HL-60 (cell line): ENCODE measurements around the gene SRMS.

Experiments used
- POLR2AphosphoS5 ChIP-seq: IDR thresholded peaks from 2 replicates; pipeline ENCODE4 v1.6.1; 2012; ENCODE audit warnings: low read depth
- SPI1 ChIP-seq: IDR thresholded peaks from 2 replicates; pipeline ENCODE4 v1.6.1; 2012; ENCODE audit warnings: low read depth, mild to moderate bottlenecking, borderline replicate concordance
- TF ChIP-seq, protein P1 (sequence below): IDR thresholded peaks from one replicate; pipeline ENCODE4 v1.5.1; 2011; ENCODE audit warnings: low read length, control low read depth, inconsistent platforms; ENCODE audit not compliant: insufficient read depth
- TF ChIP-seq, protein P2 (sequence below): IDR thresholded peaks from 2 replicates; pipeline ENCODE4 v1.6.1; 2012; ENCODE audit warnings: low read depth; ENCODE audit not compliant: insufficient replicate concordance

DNA sequence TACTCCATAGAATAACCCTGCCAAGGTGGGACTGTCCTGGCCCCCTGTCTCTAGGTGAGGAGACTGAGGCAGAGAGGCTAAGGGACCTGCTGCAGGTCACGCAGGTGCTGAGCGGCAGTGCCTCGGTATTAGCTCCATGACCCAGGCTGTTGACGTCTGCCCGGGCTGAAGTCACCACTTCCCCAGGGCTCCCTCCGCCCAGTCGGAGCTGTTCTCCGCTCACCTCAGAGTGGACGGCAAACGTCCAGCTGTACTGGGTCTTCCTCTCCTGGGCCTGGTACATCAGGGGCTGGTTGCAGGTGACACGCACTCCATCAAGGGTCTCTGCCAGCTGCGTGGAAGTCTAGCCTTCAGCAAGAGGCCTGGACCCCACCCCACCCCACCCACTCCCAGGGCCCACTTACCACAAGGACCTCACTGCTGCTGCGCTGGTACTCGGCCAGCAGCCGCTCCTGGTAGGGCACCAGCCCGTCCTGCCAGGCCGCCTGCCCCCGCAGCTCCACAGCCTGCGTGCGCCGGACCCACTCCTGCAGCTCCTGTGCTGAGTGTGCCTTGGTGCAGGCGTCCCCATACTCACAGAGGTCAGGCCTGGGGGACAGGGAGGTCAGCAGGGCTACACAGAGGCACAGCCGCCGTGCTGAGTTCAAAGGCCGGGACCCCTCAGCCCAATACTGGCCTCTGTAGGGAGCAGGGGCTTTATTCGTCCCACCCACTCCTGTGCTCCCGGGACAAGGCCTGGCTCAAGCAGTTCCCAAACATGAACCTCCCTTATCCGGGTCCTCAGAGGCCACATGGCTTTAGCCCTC lies 22.9 kb upstream of the SRMS start:
- TF ChIP-seq, protein P1, sequence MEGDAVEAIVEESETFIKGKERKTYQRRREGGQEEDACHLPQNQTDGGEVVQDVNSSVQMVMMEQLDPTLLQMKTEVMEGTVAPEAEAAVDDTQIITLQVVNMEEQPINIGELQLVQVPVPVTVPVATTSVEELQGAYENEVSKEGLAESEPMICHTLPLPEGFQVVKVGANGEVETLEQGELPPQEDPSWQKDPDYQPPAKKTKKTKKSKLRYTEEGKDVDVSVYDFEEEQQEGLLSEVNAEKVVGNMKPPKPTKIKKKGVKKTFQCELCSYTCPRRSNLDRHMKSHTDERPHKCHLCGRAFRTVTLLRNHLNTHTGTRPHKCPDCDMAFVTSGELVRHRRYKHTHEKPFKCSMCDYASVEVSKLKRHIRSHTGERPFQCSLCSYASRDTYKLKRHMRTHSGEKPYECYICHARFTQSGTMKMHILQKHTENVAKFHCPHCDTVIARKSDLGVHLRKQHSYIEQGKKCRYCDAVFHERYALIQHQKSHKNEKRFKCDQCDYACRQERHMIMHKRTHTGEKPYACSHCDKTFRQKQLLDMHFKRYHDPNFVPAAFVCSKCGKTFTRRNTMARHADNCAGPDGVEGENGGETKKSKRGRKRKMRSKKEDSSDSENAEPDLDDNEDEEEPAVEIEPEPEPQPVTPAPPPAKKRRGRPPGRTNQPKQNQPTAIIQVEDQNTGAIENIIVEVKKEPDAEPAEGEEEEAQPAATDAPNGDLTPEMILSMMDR, result no peak
- no peak for TF ChIP-seq POLR2AphosphoS5
- no peak for TF ChIP-seq SPI1
- TF ChIP-seq, protein P2, sequence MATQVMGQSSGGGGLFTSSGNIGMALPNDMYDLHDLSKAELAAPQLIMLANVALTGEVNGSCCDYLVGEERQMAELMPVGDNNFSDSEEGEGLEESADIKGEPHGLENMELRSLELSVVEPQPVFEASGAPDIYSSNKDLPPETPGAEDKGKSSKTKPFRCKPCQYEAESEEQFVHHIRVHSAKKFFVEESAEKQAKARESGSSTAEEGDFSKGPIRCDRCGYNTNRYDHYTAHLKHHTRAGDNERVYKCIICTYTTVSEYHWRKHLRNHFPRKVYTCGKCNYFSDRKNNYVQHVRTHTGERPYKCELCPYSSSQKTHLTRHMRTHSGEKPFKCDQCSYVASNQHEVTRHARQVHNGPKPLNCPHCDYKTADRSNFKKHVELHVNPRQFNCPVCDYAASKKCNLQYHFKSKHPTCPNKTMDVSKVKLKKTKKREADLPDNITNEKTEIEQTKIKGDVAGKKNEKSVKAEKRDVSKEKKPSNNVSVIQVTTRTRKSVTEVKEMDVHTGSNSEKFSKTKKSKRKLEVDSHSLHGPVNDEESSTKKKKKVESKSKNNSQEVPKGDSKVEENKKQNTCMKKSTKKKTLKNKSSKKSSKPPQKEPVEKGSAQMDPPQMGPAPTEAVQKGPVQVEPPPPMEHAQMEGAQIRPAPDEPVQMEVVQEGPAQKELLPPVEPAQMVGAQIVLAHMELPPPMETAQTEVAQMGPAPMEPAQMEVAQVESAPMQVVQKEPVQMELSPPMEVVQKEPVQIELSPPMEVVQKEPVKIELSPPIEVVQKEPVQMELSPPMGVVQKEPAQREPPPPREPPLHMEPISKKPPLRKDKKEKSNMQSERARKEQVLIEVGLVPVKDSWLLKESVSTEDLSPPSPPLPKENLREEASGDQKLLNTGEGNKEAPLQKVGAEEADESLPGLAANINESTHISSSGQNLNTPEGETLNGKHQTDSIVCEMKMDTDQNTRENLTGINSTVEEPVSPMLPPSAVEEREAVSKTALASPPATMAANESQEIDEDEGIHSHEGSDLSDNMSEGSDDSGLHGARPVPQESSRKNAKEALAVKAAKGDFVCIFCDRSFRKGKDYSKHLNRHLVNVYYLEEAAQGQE, result no peak
